Activated effector memory CD4-positive, alpha-beta T cell treated with anti-CD3 and anti-CD28 coated beads, Interleukin-2, amount 50 U/mL, for 16 hours (primary cell): Measurements from ENCODE around the gene B2M.
"Not testable (repeated sequence)": the region's sequence is repeated elsewhere in the genome, so short reads cannot be mapped to it uniquely, and the experiment has no call there.

Experiments
- DNase-seq: peaks from one replicate; pipeline ENCODE4 v3.0.0-alpha.2; 2020

Gene B2M

GRCh38 chr15:44711096-44711742 is at the start of gene B2M, which contains the start of gene PATL2:
TSS of gene B2M (plus strand) at chr15:44711517. CDS start at chr15:44711547, 30 bp downstream.
TSS of gene PATL2 (minus strand) at chr15:44711323. CDS start at chr15:44676490, 34,833 bp downstream.
- peak; percentile 98 for DNase-seq

GRCh38 chr15:44661576-44661975 is 49.7 kb upstream of the B2M start:
- no peak for DNase-seq

- peak; percentile 94 for DNase-seq
Measured at GRCh38 chr15:44662478-44663409, 48.6 kb upstream of the B2M start.

GRCh38 chr15:44663410-44664308 is 47.7 kb upstream of the B2M start, which contains the start of gene SPG11:
TSS of gene SPG11 (minus strand) at chr15:44663662. CDS start at chr15:44663647, 15 bp downstream.
- DNase-seq: peak; percentile 98

GRCh38 chr15:44666210-44667038 is 44.9 kb upstream of the B2M start:
- DNase-seq: no peak

GRCh38 chr15:44667039-44667360 is 44.3 kb upstream of the B2M start:
- no peak for DNase-seq

GRCh38 chr15:44668921-44669320 is 42.4 kb upstream of the B2M start:
- DNase-seq: no peak

GRCh38 chr15:44670087-44670950 is 41.0 kb upstream of the B2M start:
- DNase-seq: no peak

GRCh38 chr15:44673639-44674038 is 37.7 kb upstream of the B2M start:
- DNase-seq: no peak

- no peak for DNase-seq
Measured at GRCh38 chr15:44675911-44676310, 35.4 kb upstream of the B2M start.

- DNase-seq: peak; percentile 71
Measured at GRCh38 chr15:44676676-44677075, 34.6 kb upstream of the B2M start.

GRCh38 chr15:44682211-44682610 is 29.1 kb upstream of the B2M start:
- DNase-seq: no peak

- peak; percentile 89 for DNase-seq
Measured at GRCh38 chr15:44682809-44683682, 28.3 kb upstream of the B2M start.

GRCh38 chr15:44689318-44689717 is 22.0 kb upstream of the B2M start:
- not testable (repeated sequence) for DNase-seq

- DNase-seq: not testable (repeated sequence)
Measured at GRCh38 chr15:44690245-44690644, 21.1 kb upstream of the B2M start.

GRCh38 chr15:44692659-44693058 is 18.7 kb upstream of the B2M start:
- no peak for DNase-seq

GRCh38 chr15:44694416-44694815 is 16.9 kb upstream of the B2M start:
- no peak for DNase-seq

GRCh38 chr15:44695294-44695693 is 16.0 kb upstream of the B2M start:
- no peak for DNase-seq

- DNase-seq: no peak
Measured at GRCh38 chr15:44697014-44697413, 14.3 kb upstream of the B2M start.

- no peak for DNase-seq
Measured at GRCh38 chr15:44698641-44699040, 12.7 kb upstream of the B2M start.
